Gastrocnemius medialis (tissue), 4 donors: ENCODE results near the gene ZNF423.

ENCODE experiments used
- POLR2A ChIP-seq, 2 donors: fragments of 450-650 bp; IDR thresholded peaks; one replicate each; pipeline ENCODE4 v1.6.1; 2017; ENCODE audit warnings: antibody characterized with exemption in 2 of 2, mild to moderate bottlenecking in 2 of 2, moderate library complexity in 2 of 2
- TF ChIP-seq, protein P1 (sequence below), 5 experiments: fragments of 450-650 bp in 3 of 5; fragments of 200-600 bp in 2 of 5; sonication (generic) in 2 of 5; IDR thresholded peaks in 4 of 5; conservative IDR thresholded peaks in 1 of 5; 1 replicate in 4 of 5; 2 replicates in 1 of 5; pipeline ENCODE4 v1.5.1; 2016 to 2019; ENCODE audit warnings: antibody characterized with exemption in 5 of 5, mild to moderate bottlenecking in 3 of 5, moderate library complexity in 3 of 5

GRCh38 chr16:49713770-49714169, 142.1 kb downstream of the ZNF423 start:
- TF ChIP-seq, protein P1, sequence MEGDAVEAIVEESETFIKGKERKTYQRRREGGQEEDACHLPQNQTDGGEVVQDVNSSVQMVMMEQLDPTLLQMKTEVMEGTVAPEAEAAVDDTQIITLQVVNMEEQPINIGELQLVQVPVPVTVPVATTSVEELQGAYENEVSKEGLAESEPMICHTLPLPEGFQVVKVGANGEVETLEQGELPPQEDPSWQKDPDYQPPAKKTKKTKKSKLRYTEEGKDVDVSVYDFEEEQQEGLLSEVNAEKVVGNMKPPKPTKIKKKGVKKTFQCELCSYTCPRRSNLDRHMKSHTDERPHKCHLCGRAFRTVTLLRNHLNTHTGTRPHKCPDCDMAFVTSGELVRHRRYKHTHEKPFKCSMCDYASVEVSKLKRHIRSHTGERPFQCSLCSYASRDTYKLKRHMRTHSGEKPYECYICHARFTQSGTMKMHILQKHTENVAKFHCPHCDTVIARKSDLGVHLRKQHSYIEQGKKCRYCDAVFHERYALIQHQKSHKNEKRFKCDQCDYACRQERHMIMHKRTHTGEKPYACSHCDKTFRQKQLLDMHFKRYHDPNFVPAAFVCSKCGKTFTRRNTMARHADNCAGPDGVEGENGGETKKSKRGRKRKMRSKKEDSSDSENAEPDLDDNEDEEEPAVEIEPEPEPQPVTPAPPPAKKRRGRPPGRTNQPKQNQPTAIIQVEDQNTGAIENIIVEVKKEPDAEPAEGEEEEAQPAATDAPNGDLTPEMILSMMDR (IDR thresholded peaks at IDR 0.05 in 4 of 5, conservative IDR thresholded peaks at IDR 0.05 in 1 of 5) = no peak
- no peak for TF ChIP-seq POLR2A (IDR thresholded peaks at IDR 0.05)
